ENCODE data around the gene GPR183. TPM values are rescaled to one million over a fixed set of nuclear protein-coding genes. Genes with fewer than 3 reads are reported as not detected.

GPR183 gene
- polyA plus RNA-seq, 1 donor = 2.4 TPM

Other genes with a start within 250 kb of the GPR183 start
- gene UBAC2, start 106.5 kb downstream of the GPR183 start, polyA plus RNA-seq (ENCODE audit: insufficient read length) = 89.7 TPM
- gene GPR18, start 49.0 kb downstream of the GPR183 start, polyA plus RNA-seq (ENCODE audit: insufficient read length) = 0.19 TPM
- 70.9 TPM for gene TM9SF2, start 194.1 kb upstream of the GPR183 start, polyA plus RNA-seq (ENCODE audit: insufficient read length)

All from hindlimb muscle (tissue), 1 donor.